C4-2B (cell line): ENCODE data around the gene NCK1.
A peak's percentile ranks its signal among the peaks of the same experiment; 100 is the strongest.
"Not testable (repeated sequence)": the region's sequence is repeated elsewhere in the genome, so short reads cannot be mapped to it uniquely, and the experiment has no call there.

Experiments used
- H3K27ac ChIP-seq: fragments of 450-650 bp; 2 replicates; pipeline ENCODE4 v1.5.1; 2017
- CTCF ChIP-seq: fragments of 450-650 bp; conservative IDR thresholded peaks from 2 replicates; pipeline ENCODE4 v1.5.1; 2017; ENCODE audit warnings: mild to moderate bottlenecking
- ZFX ChIP-seq: fragments of 450-650 bp; IDR thresholded peaks from 2 replicates; pipeline ENCODE4 v1.6.1; 2017

Gene NCK1

GRCh38 chr3:136979684-136980083 lies 117.7 kb downstream of the NCK1 start:
- H3K27ac ChIP-seq, result no peak overlapping the region
- TF ChIP-seq ZFX, result no peak
- no peak for TF ChIP-seq CTCF

- TF ChIP-seq ZFX (no peak), CTCF (no peak)
- H3K27ac ChIP-seq, result no peak overlapping the region
Observed at GRCh38 chr3:136982033-136982432, 120.0 kb downstream of the NCK1 start.

GRCh38 chr3:136982520-136983138 lies 120.6 kb downstream of the NCK1 start:
- no peak for TF ChIP-seq CTCF
- no peak for TF ChIP-seq ZFX
- H3K27ac ChIP-seq, result no peak overlapping the region

GRCh38 chr3:136984837-136985236 lies 122.8 kb downstream of the NCK1 start:
- TF ChIP-seq CTCF (no peak), ZFX (no peak)
- no peak overlapping the region for H3K27ac ChIP-seq

GRCh38 chr3:136987398-136987980 lies 125.5 kb downstream of the NCK1 start:
- not testable (repeated sequence) for H3K27ac ChIP-seq

GRCh38 chr3:136988651-136989050 lies 126.6 kb downstream of the NCK1 start:
- TF ChIP-seq ZFX, result no peak
- TF ChIP-seq CTCF, result no peak
- H3K27ac ChIP-seq, result no peak overlapping the region

- no peak for TF ChIP-seq ZFX
- TF ChIP-seq CTCF, result no peak
Observed at GRCh38 chr3:136989781-136990524, 127.9 kb downstream of the NCK1 start.

More at GRCh38 chr3:136989781-136990524, 127.9 kb downstream of the NCK1 start:
- H3K27ac ChIP-seq, result peak overlapping the region; percentile 10; the same call in 1 of the 2 replicates
